NCI-H524 treated with DMSO at 0.1 percent for 48 hours (cell line): Measurements from ENCODE around the gene OSBPL2.

ENCODE experiments used
- DNase-seq: peaks from one replicate; lab custom pipeline; 2025; lab: John Stamatoyannopoulos, UW

The OSBPL2 gene

GRCh38 chr20:62326959-62327725, 88.8 kb downstream of the OSBPL2 start:
- DNase-seq = no peak

GRCh38 chr20:62327726-62328495, 89.6 kb downstream of the OSBPL2 start:
- peak; percentile 14 for DNase-seq

DNA sequence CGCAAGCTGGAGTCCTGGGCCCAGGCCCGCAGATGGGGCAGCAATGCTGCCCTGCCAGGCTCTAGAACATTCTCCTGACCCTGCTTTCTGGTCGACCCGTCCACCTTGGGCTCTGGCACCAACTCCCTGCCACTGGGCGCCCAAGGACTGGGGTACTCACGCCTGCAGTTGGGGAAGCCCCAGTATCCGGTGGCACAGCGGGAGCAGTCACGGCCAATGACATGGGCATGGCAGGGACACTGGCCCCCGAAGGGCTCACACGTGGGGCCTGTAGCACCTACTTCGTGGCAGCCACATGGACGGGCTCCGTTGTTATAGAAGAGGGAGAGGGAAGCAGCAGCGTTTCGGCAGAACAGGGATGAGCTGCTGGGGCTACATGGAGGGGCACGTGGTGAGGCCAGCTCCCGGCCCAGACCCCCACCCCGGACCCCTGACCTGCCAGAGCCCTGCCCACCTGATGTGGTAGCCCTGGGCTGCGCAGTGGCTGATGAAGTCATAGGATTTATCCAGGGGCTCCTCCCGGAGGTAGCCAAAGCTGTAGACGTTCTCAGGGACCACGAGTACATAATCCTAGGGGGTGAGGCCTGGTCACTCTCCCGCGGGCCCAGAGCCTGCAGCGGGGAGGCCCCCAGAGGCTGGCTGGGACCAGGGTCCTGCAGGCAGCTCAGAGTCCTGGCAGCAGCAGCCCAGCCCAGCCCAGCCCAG, 90.5 kb downstream of the OSBPL2 start:
- no peak for DNase-seq

DNA sequence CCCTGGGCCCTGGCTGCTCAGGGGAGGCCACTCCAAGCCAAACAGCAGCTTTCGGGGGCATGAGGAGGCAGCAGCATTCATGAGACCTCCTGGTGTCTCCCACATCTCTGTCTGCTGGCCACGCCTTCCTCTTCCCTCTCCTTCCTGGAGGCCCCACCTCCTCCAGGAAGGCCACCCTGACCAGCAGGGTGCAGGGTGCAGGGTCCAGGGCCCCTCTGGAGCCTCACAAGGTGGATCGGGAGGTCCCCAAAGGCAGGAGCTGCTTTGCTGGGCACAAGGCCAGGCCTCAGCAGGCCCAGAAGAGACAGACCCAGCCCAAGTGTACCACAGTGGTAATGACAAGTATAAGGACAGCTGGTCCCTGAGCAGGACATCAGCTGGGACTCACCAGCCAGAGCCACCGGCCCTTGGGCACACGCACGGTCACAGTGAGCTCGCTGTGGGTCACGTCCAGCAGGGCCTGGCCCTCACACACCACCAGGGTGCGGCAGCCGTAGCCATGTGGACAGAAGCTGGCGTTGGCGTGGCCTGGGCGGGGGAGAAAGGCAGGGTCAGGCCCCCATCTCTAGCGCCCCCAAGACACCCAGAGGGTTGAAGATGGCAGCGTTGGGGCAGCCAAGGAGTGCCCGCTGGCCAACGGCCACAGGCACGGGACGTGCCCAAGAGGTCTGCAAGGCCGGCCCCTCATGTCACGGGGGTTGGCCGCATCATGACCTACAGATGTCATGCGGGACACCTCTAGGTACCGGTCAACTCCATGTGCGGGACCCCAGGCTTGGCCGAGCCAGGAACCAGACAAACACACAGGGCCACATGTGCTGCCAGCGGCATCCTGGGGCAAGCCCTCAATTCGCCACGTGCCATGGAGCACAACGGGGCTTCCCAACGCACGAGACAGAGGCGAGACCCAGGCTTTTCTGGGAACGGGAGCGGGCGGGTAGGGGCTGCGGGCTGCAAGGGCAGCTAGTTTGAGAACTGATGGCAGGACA, 91.4 kb downstream of the OSBPL2 start:
- no peak for DNase-seq

DNA sequence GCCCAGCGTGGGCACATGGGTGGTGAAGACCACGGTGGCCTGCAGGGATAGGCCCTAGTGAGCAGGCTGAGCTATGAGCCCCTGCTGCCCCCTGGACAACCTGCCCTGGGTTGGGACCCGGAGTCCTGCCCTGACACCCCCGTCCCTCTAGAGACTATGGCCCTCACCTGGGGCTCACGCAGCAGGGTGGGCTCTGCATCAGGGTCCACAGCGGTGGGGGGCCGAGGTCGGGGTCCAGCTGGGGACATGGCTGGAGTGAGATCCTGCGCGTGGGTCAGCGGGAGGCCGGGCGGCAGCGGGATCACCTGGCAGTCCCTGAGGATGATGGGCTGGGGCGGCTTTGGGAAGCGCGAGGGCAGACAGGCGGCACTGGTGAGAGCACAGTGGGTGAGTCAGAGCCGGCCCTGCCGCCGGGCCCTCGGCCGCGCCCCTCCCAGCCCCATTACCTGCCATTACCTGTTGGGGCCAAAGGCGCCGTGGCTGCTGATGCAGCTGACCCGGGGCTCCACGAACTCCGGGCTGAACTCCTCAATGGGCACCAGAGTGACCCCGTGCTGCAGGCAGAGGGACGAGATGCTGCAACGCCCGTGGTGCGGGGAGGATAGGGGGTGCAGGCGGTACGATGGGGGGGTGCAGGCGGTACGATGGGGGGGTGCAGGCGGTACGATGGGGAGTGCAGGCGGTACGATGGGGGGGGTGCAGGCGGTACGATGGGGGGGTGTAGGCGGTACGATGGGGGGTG, 92.4 kb downstream of the OSBPL2 start:
- DNase-seq = no peak

GRCh38 chr20:62331347-62331746, 93.0 kb downstream of the OSBPL2 start:
- DNase-seq = no peak

DNA sequence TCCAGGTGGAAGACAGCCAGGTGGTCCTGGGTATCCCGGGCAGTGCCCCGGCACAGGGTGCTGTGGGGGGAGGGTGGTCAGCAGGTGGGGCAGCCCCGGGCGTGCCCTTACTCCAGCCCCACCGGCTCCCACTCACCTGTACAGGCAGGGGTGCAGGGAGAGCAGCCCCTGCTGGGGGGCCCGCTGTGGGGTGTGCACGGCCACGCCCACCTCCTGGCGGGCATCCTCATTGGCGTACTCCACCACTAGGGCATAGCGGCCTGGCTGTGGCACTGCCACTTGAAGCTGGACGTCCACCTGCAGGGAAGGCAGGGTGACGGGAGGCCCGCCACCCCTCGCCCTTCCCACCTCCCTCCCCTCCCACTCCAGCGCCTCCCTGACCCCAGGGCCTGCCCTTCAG, 94.1 kb downstream of the OSBPL2 start:
- no peak for DNase-seq

GRCh38 chr20:62332989-62333819, 94.9 kb downstream of the OSBPL2 start:
- no peak for DNase-seq

DNA sequence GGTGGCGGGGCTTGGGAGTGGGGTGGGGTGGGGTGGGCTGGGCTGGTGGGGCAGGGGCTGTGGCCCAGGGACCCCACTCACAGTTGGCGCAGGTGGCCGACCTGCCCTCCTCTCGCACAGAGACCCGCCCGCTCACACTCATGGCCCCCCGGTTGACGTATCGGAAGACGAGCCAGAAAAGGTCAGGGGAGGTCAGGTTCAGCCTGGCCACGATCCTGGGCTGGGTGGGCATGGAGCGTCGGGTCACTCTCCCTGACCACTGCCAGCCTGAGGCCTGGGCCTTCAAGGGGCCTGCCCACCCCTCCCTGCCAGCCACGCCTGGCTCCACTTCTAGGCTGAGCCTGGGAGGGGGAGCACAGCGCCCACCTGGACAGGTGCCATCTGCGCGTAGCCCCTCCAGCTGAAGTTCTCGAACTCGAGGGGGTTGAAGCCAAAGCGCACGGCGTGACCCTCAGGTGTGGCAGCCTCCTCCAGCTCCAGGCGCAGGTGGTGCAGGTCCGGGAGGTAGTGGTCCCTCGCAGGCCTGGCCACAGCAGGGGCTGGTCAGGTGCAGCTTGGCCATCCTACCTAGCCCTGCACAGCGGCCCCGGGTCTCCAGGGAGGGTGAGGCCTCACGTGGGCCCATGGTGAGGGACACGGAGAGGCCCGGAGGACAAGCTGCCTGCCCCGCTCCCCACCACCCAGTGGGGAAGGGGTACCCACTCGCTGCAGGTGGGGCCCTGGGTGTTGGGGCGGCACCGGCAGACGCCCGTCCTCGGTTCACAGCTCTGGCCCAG, 95.7 kb downstream of the OSBPL2 start:
- no peak for DNase-seq

GRCh38 chr20:62334881-62335280, 96.6 kb downstream of the OSBPL2 start:
- no peak for DNase-seq

GRCh38 chr20:62335532-62335931, 97.2 kb downstream of the OSBPL2 start:
- no peak for DNase-seq

- DNase-seq = no peak
Observed at GRCh38 chr20:62336329-62336728, 98.0 kb downstream of the OSBPL2 start.

GRCh38 chr20:62336775-62337557, 98.6 kb downstream of the OSBPL2 start:
- no peak for DNase-seq

- DNase-seq = no peak
Observed at GRCh38 chr20:62337558-62338293, 99.4 kb downstream of the OSBPL2 start.

DNA sequence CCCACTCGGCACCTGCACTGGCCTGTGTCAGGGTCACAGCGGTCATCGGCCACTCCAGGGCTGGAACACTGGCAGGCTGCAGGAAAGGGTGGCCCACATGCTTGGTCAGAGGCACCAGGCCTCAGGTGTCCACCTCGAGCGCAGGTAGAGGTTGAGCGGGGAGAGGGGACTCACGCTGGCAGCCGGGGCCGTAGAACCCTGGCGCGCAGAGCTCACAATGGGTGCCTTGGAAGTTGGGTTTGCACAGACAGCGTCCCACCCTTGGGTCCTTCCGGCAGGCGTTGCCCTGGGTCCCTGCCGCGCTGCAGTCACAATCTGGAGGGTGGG, 99.9 kb downstream of the OSBPL2 start:
- DNase-seq = no peak

GRCh38 chr20:62339647-62340062, 101.3 kb downstream of the OSBPL2 start:
- DNase-seq = no peak

- no peak for DNase-seq
Observed at GRCh38 chr20:62342910-62343309, 104.6 kb downstream of the OSBPL2 start.

GRCh38 chr20:62344092-62344491, 105.8 kb downstream of the OSBPL2 start:
- no peak for DNase-seq
